GM19193 (cell line): ENCODE results near the gene GTF3C2.
A peak's percentile ranks its signal among the peaks of the same experiment; 100 is the strongest.

Experiments used
- POLR2A ChIP-seq: IDR thresholded peaks from 4 replicates; pipeline ENCODE4 v1.6.1; 2011; ENCODE audit not compliant: insufficient read depth, insufficient read length; ENCODE audit errors: extremely low read depth

GTF3C2 gene

DNA sequence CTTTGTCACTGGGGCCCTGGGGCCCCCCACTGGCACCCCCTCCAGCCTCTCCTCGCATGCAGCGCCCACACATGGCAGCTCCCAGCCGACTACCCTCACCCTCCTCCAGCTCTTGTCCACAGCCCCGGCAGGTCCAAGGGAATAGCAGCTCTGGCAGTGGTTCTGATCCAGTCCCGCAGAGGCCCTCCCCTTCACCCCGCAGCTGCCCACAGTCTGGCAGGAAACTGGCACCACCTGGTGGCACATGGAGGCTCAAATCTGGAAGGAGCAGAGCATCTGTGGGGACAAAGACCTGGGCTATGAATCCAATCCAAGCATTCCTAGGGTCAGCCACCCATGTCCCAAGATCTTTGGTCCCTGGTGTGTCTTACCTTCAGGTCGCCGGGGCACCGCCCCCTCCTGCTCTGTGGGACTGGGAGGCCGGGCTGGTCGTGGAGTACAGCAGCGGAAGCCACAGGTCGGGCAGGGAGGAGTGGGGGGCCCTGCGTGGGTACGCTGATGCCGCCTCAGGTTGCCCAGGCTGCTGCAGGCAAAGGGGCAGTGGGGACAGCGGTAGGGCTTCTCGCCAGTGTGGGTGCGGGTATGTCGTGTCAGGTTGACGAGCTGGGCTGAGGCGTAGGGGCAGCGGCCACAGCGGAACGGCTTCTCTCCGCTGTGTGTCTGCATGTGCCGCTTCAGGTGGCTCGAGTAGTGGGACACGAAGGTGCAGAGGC is 21.7 kb upstream of the GTF3C2 start:
- TF ChIP-seq POLR2A: peak; percentile 3

DNA sequence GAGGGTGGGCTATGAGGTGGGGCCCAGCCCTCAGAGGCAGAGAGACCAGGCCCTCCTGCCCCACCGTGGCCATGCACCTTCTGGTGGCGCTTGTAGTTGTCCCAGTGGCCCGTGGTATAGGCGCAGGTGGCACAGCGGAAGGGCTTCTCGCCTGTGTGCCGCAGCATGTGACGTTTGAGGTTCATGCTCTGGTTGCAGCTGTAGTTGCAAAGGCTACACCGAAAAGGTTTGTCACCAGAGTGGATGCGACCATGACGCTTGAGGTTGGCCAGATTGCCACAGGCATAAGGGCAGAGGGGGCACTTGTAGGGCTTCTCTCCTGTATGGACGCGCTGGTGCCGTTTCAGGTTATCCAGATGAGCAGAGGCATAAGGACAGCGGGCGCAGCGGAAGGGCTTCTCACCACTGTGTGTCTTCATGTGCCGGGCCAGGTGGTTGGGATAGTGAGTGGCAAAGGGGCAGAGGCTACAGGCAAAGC is 21.1 kb upstream of the GTF3C2 start:
- peak; percentile 33 for TF ChIP-seq POLR2A

GRCh38 chr2:27376866-27377617 is 20.5 kb upstream of the GTF3C2 start:
- no peak for TF ChIP-seq POLR2A

DNA sequence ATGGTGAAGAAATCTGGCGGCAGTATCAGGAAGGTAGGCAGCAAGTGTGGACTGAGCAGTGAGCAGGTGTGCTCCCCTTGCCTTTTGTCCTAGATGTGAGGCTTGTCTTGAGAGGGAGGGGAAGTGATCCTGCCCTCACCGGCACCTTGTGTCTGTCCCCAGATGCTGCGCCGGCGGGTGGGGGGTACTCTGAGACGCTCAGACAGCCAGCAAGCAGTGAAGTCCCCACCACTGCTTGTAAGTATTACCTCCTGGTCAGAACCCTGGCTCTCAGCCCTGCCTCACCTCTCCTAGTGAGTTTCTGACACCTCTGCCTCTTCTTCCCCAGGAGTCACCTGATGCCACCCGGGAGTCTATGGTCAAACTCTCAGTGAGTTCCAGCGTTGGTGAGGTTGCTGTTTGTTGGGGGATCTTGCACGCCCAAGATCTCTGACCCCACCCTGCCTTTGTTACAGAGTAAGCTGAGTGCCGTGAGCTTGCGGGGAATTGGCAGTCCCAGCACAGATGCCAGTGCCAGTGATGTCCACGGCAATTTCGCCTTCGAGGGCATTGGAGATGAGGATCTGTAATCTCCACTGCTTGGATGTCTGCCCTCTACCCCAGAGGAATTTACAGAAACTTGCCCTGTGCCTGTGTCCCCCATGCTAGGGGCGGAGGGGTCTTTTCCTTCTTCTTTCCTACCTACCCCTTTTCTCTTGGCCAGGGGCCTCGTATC is 19.7 kb upstream of the GTF3C2 start:
- TF ChIP-seq POLR2A: peak; percentile 21

GRCh38 chr2:27375513-27376099 is 19.0 kb upstream of the GTF3C2 start:
- no peak for TF ChIP-seq POLR2A

DNA sequence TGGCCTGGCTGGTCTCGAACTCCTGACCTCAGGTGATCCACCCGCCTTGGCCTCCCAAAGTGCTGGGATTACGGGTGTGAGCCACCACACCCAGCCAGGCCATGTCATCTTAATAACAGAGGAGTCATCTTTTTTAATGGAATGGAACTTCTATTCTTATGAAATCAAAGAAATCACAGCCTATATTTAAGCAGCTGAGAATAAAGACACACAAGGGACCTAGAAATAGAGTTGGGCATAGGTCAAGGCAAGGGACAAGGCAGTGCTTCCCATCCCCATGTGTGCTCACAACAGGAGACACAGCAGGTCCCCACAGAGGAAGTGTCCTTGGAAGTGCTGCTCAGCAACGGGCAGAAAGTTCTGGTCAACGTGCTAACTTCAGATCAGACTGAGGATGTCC is 17.0 kb upstream of the GTF3C2 start:
- no peak for TF ChIP-seq POLR2A

DNA sequence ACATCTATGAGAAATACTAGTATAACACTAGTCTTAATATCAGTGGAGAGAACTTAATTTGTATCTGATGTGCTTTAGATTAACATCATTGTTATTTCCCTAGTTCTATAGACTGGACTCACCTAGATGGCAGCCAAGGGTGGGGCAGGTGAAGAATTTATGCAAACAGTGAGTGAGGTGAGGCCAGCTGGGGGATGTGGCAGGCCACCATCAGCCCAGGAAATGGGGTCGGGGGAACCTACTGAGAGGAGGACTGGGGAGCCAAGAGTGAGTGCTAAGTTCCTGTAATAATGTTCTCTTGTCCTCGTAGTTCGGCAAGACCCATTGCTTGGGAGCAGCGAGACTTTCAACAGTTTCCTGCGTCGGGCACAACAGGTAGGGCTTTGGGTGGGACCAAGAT is 16.4 kb upstream of the GTF3C2 start:
- no peak for TF ChIP-seq POLR2A

DNA sequence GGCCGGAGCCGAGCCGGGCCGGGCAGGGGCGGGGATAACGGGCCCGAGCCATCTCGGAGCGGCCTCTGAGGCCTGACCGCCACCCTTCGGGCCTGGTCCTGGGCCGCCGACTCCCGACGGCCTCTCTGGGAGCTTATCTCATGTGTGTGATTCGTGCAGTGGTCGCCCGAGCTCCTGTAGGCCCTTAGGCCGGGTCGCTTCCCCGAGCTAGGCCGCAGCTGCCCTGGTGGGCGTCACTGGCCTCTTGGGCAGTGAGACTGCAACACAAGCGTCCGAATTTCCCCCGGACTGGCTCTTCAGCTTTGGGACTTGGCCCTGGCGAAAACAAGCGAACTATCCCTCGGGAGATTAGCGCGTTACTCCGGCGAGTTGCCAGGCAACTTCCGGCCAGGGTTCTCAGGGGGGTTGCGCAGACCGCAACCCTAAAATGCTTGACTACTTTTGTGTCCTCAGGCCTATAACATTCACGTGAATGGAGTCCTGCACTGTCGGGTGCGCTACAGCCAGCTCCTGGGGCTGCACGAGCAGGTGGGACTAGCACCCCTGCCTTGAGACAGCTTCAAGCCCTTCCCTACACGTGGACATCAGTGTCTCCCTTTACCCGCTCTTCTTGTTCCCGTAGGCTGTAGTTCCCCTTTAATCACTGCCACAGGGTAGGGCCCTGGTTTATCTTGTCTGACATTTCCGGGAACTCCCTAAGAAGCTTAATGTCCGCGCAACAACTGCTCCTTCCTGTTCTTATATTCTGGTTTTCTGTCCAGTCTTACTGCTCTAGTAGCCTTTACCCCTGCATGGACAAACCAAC is 14.5 kb upstream of the GTF3C2 start:
- TF ChIP-seq POLR2A: peak; percentile 37

- TF ChIP-seq POLR2A: peak; percentile 94
These were observed 13.7 kb upstream of the GTF3C2 start, which contains the start of the genes EIF2B4 and SNX17 for GRCh38 chr2:27370026-27370815. Gene EIF2B4 (minus strand): TSS chr2:27370338. CDS start chr2:27370314, 24 bp downstream. Gene SNX17 (plus strand): TSS chr2:27370616. CDS start chr2:27370744, 128 bp downstream.

DNA sequence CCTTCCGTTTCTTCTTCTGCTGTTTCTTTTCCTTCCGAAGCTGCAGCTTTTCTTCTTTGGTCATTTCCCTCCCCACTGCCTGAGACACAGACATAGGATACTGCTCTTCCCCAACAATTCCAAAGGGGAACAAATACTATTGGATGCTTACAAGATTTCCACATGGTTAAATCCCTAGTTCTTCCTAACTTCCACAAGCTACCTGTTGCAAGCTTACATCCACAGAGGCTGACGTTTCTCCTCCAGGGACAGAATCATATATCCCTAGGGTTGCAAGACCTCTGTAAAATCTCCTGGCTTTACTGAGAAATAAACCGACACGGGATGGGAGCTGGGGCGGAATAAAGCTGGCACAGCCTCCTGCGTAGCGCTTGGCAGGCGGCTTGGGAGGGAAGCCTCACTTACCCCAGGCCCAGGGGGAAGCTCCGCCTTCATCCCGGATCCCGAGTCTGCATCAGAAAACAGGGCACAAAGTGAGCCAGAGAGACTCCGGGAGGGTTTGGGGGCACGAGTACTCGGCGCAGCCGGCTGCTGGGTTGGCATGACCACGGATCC is 13.0 kb upstream of the GTF3C2 start:
- TF ChIP-seq POLR2A: no peak

- TF ChIP-seq POLR2A: no peak
These were observed 7.4 kb upstream of the GTF3C2 start for GRCh38 chr2:27363933-27364332.

- TF ChIP-seq POLR2A: no peak
These were observed 6.3 kb upstream of the GTF3C2 start for GRCh38 chr2:27362678-27363420.
